Activated naive CD4-positive, alpha-beta T cell treated with anti-CD3 and anti-CD28 coated beads, Interleukin-2, amount 50 U/mL, for 24 hours (primary cell): Measurements from ENCODE around the gene PIM3.

Experiments
- H3K27ac Mint-ChIP-seq: one replicate; pipeline ENCODE4 v1.8.0; 2021; ENCODE audit warnings: mild to moderate bottlenecking, mixed read lengths
- H3K27me3 Mint-ChIP-seq: one replicate; pipeline ENCODE4 v1.8.0; 2021; ENCODE audit warnings: mixed read lengths
- H3K36me3 Mint-ChIP-seq: one replicate; pipeline ENCODE4 v1.8.0; 2021; ENCODE audit warnings: mixed read lengths
- H3K4me1 Mint-ChIP-seq: one replicate; pipeline ENCODE4 v1.8.0; 2021; ENCODE audit warnings: mixed read lengths
- H3K4me3 Mint-ChIP-seq: one replicate; pipeline ENCODE4 v1.8.0; 2021; ENCODE audit warnings: mild to moderate bottlenecking, mixed read lengths
- H3K9me3 Mint-ChIP-seq: one replicate; pipeline ENCODE4 v1.8.0; 2021; ENCODE audit warnings: mixed read lengths

PIM3 gene

GRCh38 chr22:49956914-49957825 lies 3.4 kb upstream of the PIM3 start:
- H3K36me3 Mint-ChIP-seq: peaks cover 6% of the 10 kb centered on the region
- no peaks in the 10 kb centered on the region for H3K27me3 Mint-ChIP-seq
- no peaks in the 10 kb centered on the region for H3K9me3 Mint-ChIP-seq
- peaks cover 4% of the 10 kb centered on the region for H3K4me1 Mint-ChIP-seq
- H3K4me3 Mint-ChIP-seq: no peak overlapping the region
- H3K27ac Mint-ChIP-seq: peak overlapping the region; percentile 11

- H3K9me3 Mint-ChIP-seq: no peaks in the 10 kb centered on the region
- H3K27ac Mint-ChIP-seq: no peak overlapping the region
- peaks cover 7% of the 10 kb centered on the region for H3K36me3 Mint-ChIP-seq
- H3K4me3 Mint-ChIP-seq: peak overlapping the region; percentile 19
- peaks cover 4% of the 10 kb centered on the region for H3K4me1 Mint-ChIP-seq
- no peaks in the 10 kb centered on the region for H3K27me3 Mint-ChIP-seq
These were observed 2.7 kb upstream of the PIM3 start for GRCh38 chr22:49957826-49958365.

GRCh38 chr22:49958366-49958921 lies 2.1 kb upstream of the PIM3 start:
- H3K4me1 Mint-ChIP-seq: peaks cover 4% of the 10 kb centered on the region
- peak overlapping the region; percentile 17 for H3K27ac Mint-ChIP-seq
- peak overlapping the region; percentile 85 for H3K4me3 Mint-ChIP-seq
- peaks cover 8% of the 10 kb centered on the region for H3K36me3 Mint-ChIP-seq
- no peaks in the 10 kb centered on the region for H3K9me3 Mint-ChIP-seq
- H3K27me3 Mint-ChIP-seq: no peaks in the 10 kb centered on the region

DNA sequence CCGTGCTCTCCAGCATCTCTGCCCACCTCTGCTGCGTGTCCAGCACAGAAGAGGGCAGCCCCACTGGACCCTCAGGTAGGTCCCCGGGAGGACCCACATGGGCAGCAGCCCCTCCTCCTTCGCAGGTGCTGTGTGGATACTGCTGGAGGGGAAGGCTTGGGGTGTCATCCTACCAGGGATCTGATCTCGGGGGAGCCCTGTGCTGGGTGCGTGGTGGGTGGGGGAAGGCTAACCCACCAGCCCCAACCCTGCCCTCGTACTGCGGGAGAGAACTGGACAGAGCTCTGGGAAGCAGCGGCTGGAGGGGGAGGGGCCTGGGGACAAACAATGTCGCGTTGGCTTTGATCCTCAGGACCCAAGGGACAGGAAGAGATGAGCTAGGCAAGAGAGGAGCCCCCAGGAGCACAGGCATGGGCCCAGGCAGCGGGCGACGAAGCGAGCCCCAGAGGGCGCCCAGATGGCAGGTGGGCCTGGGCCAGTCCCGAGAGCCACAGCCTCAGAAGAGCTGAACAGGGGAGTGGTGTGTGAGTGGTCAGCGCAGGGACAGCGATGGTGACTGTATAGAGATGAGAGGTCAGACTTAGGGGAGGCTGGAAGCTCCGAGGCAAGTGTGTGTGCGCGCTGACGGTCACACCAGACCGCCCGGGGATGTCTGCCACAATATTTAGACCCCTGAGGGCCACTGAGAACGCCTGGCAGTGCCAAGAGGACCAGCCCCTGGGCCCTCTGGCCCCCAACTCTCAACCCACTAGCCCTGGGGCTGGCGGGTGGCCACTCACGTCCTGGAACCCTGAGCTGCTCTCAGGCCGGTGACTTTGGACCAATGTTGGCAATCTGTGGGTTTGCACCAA lies 1.4 kb upstream of the PIM3 start:
- Mint-ChIP-seq H3K4me3 (peak overlapping the region; percentile 85), H3K9me3 (no peaks in the 10 kb centered on the region)

DNA sequence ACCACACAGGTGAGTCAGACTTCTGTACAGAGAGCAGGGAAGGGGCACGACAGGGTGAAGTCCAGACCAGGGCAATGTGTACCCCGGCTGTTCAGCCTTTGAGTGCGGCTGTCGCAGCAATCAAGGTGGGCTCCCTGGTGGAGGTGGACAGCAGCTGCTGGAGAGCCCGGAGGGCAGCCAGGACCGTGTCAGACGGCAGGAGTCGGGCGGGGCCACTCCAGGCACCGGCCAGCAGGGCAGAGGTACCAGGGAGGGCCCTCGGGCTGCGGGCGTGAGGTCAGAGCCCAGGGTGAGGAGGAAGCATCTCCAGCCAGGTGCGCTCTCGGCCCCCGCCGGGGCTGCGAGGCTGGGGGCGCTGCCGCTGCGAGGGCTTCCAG lies 802 bp upstream of the PIM3 start:
- H3K9me3 Mint-ChIP-seq: no peaks in the 10 kb centered on the region
- peak overlapping the region; percentile 84 for H3K27ac Mint-ChIP-seq
- H3K4me1 Mint-ChIP-seq: peaks cover 12% of the 10 kb centered on the region
- H3K27me3 Mint-ChIP-seq: no peaks in the 10 kb centered on the region
- peak overlapping the region; percentile 85 for H3K4me3 Mint-ChIP-seq
- peaks cover 17% of the 10 kb centered on the region for H3K36me3 Mint-ChIP-seq

More for the DNA sequence above, 1.4 kb upstream of the PIM3 start:
- Mint-ChIP-seq H3K27me3 (no peaks in the 10 kb centered on the region), H3K4me1 (peaks cover 11% of the 10 kb centered on the region), H3K36me3 (peaks cover 14% of the 10 kb centered on the region), H3K27ac (peak overlapping the region; percentile 84)

DNA sequence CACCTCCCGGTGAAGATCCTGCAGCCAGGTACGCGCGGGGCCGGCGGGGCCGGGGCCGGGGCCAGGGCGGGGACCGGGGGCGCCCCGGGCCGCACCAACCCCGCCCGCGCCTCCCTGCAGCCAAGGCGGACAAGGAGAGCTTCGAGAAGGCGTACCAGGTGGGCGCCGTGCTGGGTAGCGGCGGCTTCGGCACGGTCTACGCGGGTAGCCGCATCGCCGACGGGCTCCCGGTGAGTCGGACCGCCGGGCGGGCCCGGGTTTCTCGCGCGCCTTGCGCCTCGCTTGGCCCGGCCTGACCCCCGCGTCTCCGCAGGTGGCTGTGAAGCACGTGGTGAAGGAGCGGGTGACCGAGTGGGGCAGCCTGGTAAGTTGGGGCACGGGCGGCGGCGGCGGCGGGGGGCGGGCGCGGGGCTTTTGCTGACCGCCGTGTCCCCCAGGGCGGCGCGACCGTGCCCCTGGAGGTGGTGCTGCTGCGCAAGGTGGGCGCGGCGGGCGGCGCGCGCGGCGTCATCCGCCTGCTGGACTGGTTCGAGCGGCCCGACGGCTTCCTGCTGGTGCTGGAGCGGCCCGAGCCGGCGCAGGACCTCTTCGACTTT lies 531 bp downstream of the PIM3 start:
- peak overlapping the region; percentile 93 for H3K27ac Mint-ChIP-seq
- H3K27me3 Mint-ChIP-seq: no peaks in the 10 kb centered on the region
- peaks cover 18% of the 10 kb centered on the region for H3K36me3 Mint-ChIP-seq
- no peaks in the 10 kb centered on the region for H3K9me3 Mint-ChIP-seq
- H3K4me1 Mint-ChIP-seq: peaks cover 17% of the 10 kb centered on the region
- H3K4me3 Mint-ChIP-seq: peak overlapping the region; percentile 90

- Mint-ChIP-seq H3K4me3 (peak overlapping the region; percentile 90), H3K4me1 (peaks cover 21% of the 10 kb centered on the region), H3K27me3 (no peaks in the 10 kb centered on the region), H3K36me3 (peaks cover 18% of the 10 kb centered on the region), H3K27ac (peak overlapping the region; percentile 93), H3K9me3 (no peaks in the 10 kb centered on the region)
These were observed 1.0 kb downstream of the PIM3 start for GRCh38 chr22:49961601-49962011.

GRCh38 chr22:49962012-49962750 lies 1.6 kb downstream of the PIM3 start:
- H3K27me3 Mint-ChIP-seq: no peaks in the 10 kb centered on the region
- peaks cover 18% of the 10 kb centered on the region for H3K36me3 Mint-ChIP-seq
- peak overlapping the region; percentile 92 for H3K4me3 Mint-ChIP-seq
- no peaks in the 10 kb centered on the region for H3K9me3 Mint-ChIP-seq
- H3K27ac Mint-ChIP-seq: peak overlapping the region; percentile 93
- H3K4me1 Mint-ChIP-seq: peaks cover 25% of the 10 kb centered on the region

DNA sequence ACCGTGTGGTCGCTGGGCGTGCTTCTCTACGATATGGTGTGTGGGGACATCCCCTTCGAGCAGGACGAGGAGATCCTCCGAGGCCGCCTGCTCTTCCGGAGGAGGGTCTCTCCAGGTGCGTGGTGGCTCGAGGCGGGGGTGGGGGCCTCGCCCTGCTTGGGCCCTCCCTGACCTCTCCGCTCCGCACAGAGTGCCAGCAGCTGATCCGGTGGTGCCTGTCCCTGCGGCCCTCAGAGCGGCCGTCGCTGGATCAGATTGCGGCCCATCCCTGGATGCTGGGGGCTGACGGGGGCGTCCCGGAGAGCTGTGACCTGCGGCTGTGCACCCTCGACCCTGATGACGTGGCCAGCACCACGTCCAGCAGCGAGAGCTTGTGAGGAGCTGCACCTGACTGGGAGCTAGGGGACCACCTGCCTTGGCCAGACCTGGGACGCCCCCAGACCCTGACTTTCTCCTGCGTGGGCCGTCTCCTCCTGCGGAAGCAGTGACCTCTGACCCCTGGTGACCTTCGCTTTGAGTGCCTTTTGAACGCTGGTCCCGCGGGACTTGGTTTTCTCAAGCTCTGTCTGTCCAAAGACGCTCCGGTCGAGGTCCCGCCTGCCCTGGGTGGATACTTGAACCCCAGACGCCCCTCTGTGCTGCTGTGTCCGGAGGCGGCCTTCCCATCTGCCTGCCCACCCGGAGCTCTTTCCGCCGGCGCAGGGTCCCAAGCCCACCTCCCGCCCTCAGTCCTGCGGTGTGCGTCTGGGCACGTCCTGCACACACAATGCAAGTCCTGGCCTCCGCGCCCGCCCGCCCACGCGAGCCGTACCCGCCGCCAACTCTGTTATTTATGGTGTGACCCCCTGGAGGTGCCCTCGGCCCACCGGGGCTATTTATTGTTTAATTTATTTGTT lies 2.4 kb downstream of the PIM3 start:
- H3K9me3 Mint-ChIP-seq: no peaks in the 10 kb centered on the region
- H3K27me3 Mint-ChIP-seq: no peaks in the 10 kb centered on the region
- H3K27ac Mint-ChIP-seq: peak overlapping the region; percentile 83
- H3K4me3 Mint-ChIP-seq: peak overlapping the region; percentile 92
- peaks cover 28% of the 10 kb centered on the region for H3K4me1 Mint-ChIP-seq
- peaks cover 18% of the 10 kb centered on the region for H3K36me3 Mint-ChIP-seq

- Mint-ChIP-seq H3K4me3 (peak overlapping the region; percentile 92), H3K4me1 (peaks cover 26% of the 10 kb centered on the region), H3K27me3 (no peaks in the 10 kb centered on the region), H3K36me3 (peaks cover 18% of the 10 kb centered on the region), H3K9me3 (no peaks in the 10 kb centered on the region), H3K27ac (peak overlapping the region; percentile 83)
These were observed 3.1 kb downstream of the PIM3 start for GRCh38 chr22:49963647-49964026.

- H3K36me3 Mint-ChIP-seq: peaks cover 18% of the 10 kb centered on the region
- no peaks in the 10 kb centered on the region for H3K9me3 Mint-ChIP-seq
- H3K27ac Mint-ChIP-seq: peak overlapping the region; percentile 83
- H3K27me3 Mint-ChIP-seq: no peaks in the 10 kb centered on the region
- H3K4me1 Mint-ChIP-seq: peaks cover 26% of the 10 kb centered on the region
- H3K4me3 Mint-ChIP-seq: peak overlapping the region; percentile 92
These were observed 3.8 kb downstream of the PIM3 start for GRCh38 chr22:49964136-49965090.

DNA sequence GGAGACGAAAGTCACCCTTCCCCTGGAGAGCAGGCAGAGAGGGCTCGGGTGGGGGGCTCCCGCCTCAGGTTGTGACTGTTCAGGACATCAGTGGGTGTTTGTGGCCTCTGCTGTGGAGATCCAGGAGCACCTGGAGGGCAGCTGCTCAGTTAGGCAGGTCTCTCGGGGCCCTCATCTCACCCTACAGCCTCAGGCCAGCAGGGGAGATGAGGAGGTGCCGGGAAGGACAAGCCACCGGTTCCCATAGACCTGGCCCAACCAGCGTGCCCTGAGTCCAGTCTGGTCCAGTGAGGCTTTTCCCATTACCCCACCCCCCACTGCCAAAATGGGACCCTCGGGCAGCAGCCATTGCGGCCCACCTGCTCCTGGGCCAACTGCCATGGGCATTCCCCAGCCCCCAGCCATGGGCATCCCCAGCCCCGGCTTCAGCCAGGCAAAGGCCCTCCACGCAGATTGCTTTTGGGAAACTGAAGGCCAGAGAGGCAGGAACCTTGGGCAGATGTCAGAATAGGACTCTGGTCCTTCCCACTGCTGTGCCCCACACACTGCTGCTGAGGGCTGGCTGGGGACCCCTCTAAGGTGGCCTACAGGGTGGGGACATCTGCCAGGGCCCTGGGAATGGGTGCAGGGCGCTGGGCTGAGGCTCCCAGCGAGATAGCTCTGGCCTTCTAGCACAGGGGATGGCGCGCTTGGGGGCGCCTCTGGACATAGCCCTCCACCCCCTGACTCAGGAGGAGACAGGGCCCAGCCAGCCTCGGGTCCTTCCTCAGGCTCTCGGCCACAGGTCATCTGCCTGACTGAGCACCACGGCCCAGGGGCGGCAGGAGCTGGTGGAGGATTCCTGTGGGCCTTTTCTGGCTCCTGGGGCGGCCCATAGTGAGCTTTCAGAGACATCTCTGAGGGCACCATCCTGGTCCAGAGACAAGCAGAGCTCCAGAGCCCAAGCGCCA lies 4.8 kb downstream of the PIM3 start:
- H3K4me3 Mint-ChIP-seq: peak overlapping the region; percentile 92
- H3K27ac Mint-ChIP-seq: peak overlapping the region; percentile 35

More for the DNA sequence above, 4.8 kb downstream of the PIM3 start:
- H3K27me3 Mint-ChIP-seq: no peaks in the 10 kb centered on the region
- H3K9me3 Mint-ChIP-seq: no peaks in the 10 kb centered on the region
- peaks cover 18% of the 10 kb centered on the region for H3K36me3 Mint-ChIP-seq
- peaks cover 28% of the 10 kb centered on the region for H3K4me1 Mint-ChIP-seq
